ENCODE data around the gene ADIRF.

DNA sequence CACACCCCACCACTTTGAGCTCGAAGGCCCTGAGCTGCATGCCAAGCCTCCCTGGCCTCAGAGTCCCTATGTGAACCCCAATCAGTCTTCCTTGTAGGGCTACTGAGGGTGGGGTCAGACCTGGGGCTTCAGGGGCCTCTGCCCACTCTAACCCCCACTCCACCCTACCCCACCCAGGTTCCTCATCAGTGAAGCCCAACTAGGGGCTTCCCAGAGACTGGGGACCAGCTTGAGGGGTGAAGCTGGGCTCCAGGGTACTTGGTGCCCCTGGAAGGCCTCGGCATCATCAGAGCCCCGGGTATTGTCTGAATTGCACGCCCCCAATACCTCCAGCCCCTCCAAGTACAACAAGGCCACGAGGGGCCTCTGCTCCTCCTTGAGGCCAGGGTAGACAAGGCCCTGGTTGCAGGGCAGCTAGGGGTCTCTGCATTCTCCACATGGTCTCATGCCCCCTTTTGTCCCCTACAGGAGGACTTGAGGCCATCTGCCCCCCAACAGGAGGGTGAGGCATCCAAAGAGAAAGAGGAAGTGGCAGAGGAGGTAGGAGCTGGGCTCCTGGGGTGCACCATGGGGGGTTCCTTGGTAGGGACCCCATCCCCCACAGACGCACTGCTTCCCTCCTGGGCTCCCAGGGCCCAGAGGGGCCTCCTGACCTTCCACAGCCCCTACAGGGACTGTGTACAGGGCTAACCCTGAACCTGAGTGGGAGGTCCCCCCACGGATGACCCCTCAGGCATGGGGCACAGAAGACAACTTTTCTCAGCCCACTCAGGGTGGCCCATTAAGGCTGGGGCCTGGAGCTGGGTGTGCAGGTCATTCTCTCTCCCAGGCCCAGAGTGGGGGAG is 5.9 kb upstream of the ADIRF start:
- TF ChIP-seq, protein P1, sequence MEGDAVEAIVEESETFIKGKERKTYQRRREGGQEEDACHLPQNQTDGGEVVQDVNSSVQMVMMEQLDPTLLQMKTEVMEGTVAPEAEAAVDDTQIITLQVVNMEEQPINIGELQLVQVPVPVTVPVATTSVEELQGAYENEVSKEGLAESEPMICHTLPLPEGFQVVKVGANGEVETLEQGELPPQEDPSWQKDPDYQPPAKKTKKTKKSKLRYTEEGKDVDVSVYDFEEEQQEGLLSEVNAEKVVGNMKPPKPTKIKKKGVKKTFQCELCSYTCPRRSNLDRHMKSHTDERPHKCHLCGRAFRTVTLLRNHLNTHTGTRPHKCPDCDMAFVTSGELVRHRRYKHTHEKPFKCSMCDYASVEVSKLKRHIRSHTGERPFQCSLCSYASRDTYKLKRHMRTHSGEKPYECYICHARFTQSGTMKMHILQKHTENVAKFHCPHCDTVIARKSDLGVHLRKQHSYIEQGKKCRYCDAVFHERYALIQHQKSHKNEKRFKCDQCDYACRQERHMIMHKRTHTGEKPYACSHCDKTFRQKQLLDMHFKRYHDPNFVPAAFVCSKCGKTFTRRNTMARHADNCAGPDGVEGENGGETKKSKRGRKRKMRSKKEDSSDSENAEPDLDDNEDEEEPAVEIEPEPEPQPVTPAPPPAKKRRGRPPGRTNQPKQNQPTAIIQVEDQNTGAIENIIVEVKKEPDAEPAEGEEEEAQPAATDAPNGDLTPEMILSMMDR (IDR thresholded peaks at IDR 0.05): no peak
- no peak for TF ChIP-seq EP300 (IDR thresholded peaks at IDR 0.05)
